ENCODE data around the gene ABCB1.

- no peak for TF ChIP-seq CTCF (tag by site-specific recombination; IDR thresholded peaks at IDR 0.05)
- TF ChIP-seq PBX3 (CRISPR knock-in tag; IDR thresholded peaks at IDR 0.05) = no peak
- TF ChIP-seq ZBTB10 (tag by site-specific recombination; IDR thresholded peaks at IDR 0.05) = no peak
- TF ChIP-seq ZNF266 (tag by site-specific recombination; IDR thresholded peaks at IDR 0.05; ENCODE audit: low read depth) = no peak
- TF ChIP-seq ZNF76 (tag by site-specific recombination; IDR thresholded peaks at IDR 0.05; ENCODE audit: borderline replicate concordance, low read depth) = no peak
These were observed 127.5 kb downstream of the ABCB1 start for GRCh38 chr7:87473192-87473591.
